ENCODE results near the gene PSMB11. TPM values are rescaled to one million over a fixed set of nuclear protein-coding genes. Genes with fewer than 3 reads are reported as not detected.

PSMB11 gene, protein sequence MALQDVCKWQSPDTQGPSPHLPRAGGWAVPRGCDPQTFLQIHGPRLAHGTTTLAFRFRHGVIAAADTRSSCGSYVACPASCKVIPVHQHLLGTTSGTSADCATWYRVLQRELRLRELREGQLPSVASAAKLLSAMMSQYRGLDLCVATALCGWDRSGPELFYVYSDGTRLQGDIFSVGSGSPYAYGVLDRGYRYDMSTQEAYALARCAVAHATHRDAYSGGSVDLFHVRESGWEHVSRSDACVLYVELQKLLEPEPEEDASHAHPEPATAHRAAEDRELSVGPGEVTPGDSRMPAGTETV
- 0.09 TPM in 1 of 3 replicates, not detected in the others for total RNA-seq

GRCh38 chr14:23042162-23042965 is at the start of gene PSMB11:
PSMB11 (plus strand) TSS chr14:23042212; CDS start chr14:23042226, 14 bp downstream.
- H3K36me3 Mint-ChIP-seq, result peaks cover 1% of the 10 kb centered on the region
- H3K4me3 Mint-ChIP-seq, result no peak within 1 kb of the TSS
- peaks cover 13% of the 10 kb centered on the region for H3K4me1 Mint-ChIP-seq
- DNase-seq (ENCODE audit: low spot score in 2 of 2, unreplicated experiment in 2 of 2), result no peak
- TF ChIP-seq, protein P1, sequence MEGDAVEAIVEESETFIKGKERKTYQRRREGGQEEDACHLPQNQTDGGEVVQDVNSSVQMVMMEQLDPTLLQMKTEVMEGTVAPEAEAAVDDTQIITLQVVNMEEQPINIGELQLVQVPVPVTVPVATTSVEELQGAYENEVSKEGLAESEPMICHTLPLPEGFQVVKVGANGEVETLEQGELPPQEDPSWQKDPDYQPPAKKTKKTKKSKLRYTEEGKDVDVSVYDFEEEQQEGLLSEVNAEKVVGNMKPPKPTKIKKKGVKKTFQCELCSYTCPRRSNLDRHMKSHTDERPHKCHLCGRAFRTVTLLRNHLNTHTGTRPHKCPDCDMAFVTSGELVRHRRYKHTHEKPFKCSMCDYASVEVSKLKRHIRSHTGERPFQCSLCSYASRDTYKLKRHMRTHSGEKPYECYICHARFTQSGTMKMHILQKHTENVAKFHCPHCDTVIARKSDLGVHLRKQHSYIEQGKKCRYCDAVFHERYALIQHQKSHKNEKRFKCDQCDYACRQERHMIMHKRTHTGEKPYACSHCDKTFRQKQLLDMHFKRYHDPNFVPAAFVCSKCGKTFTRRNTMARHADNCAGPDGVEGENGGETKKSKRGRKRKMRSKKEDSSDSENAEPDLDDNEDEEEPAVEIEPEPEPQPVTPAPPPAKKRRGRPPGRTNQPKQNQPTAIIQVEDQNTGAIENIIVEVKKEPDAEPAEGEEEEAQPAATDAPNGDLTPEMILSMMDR (IDR thresholded peaks at IDR 0.05; ENCODE audit: unreplicated experiment), result no peak
- no peak within 1 kb of the TSS for H3K27ac Mint-ChIP-seq
- H3K9me3 Mint-ChIP-seq, result no peaks in the 10 kb centered on the region
- no peaks in the 10 kb centered on the region for H3K27me3 Mint-ChIP-seq (ENCODE audit: low read depth)

DNA sequence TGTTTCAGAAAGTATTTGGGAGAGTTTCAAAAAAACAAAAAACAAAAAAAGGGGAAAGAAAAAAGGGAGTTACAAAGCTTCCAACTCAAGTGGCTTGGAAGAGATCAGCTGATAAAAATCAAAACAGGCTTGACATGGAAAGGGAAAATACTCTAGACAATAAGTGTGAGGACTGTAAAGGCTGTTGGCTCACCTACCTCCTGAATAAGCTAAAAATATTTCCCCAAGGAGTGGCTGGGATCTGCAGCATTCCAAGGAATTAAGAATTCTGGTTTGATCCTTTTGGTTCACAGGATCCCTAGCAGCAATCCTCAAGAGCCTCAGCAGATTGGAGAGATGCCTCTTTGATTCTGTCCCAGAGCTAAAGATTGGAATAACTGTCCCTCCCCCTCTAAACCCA is 48.5 kb upstream of the PSMB11 start:
- TF ChIP-seq, protein P1 (IDR thresholded peaks at IDR 0.05; ENCODE audit: unreplicated experiment), result no peak
- DNase-seq (ENCODE audit: low spot score in 2 of 2, unreplicated experiment in 2 of 2), result no peak
- H3K9me3 Mint-ChIP-seq, result no peaks in the 10 kb centered on the region
- H3K27me3 Mint-ChIP-seq (ENCODE audit: low read depth), result no peaks in the 10 kb centered on the region
- no peak overlapping the region for H3K4me3 Mint-ChIP-seq
- peaks cover 14% of the 10 kb centered on the region for H3K4me1 Mint-ChIP-seq
- H3K27ac Mint-ChIP-seq, result peak overlapping the region; percentile 50
- H3K36me3 Mint-ChIP-seq, result peaks cover 4% of the 10 kb centered on the region

DNA sequence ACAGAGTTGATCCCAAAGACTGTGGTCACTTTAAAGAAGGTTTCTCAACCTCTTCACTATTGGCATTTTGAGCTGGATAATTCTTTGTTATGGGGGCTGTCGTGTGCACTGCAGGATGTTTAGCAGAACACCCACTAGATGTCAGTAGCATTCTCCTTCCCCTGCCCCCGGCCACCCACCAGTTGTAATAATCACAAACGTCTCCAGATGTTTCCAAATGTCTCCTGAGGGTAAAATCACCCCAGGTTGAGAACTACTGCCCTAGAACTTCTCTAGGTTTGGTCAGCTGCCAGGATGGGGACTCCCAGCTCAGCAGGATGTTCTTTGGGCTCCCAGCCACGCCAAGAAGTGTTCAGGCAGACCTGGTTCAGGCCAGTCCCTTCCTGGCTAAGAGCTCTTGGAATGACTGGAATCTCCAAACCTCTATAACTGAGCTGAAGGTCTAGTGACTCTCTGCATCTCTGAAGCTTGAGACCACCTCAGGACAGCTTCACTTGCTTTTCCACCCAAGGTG is 47.2 kb upstream of the PSMB11 start:
- Mint-ChIP-seq H3K27me3 (ENCODE audit: low read depth) (no peaks in the 10 kb centered on the region), H3K4me3 (no peak overlapping the region), H3K36me3 (no peaks in the 10 kb centered on the region), H3K27ac (peak overlapping the region; percentile 92), H3K9me3 (no peaks in the 10 kb centered on the region), H3K4me1 (peaks cover 20% of the 10 kb centered on the region)
- no peak for DNase-seq (ENCODE audit: low spot score in 2 of 2, unreplicated experiment in 2 of 2)
- TF ChIP-seq, protein P1 (IDR thresholded peaks at IDR 0.05; ENCODE audit: unreplicated experiment), result no peak

DNA sequence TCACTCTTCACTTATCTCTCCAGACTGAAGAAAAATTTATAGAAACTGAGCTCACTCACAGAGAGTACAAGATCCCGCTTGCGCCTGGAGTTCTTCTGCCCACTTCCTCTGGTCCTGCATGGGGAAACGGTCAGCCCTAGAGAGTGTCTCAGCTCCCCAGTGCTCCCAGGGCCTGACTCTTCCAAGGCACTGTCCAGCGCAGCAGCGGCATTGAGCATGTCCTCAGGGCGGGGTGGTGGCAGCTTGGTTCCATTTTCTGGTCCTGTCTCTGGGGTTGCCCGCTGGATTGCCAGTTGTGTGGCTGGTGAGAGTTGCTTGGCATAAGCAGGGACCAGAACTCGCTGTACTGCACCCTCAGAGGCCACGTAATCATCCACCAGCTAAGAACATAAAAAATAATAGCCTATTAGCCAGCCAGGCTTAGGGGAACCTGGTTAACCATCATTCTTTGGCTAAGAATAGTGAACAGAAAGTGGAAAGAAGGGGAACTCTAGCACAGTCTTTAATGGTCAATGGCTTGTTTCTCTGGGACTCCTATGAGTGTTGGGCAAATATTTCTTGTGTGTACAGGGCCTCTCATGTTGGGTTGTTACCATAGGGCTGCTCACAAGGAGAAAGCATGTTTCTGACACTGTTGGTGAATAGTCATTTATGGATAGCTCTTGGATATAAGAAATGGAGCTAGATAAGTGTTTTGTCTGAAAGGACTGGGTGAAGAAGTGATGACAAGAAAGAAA is 46.0 kb upstream of the PSMB11 start:
- Mint-ChIP-seq H3K4me3 (no peak overlapping the region), H3K9me3 (no peaks in the 10 kb centered on the region), H3K27me3 (ENCODE audit: low read depth) (no peaks in the 10 kb centered on the region), H3K36me3 (no peaks in the 10 kb centered on the region), H3K4me1 (peaks cover 24% of the 10 kb centered on the region), H3K27ac (no peak overlapping the region)
- TF ChIP-seq, protein P1 (IDR thresholded peaks at IDR 0.05; ENCODE audit: unreplicated experiment), result no peak
- DNase-seq (ENCODE audit: low spot score in 2 of 2, unreplicated experiment in 2 of 2), result no peak

Data from mesothelial cell of epicardium (in vitro differentiated cells).